NCI-H128 (cell line): ENCODE results near the gene GAD1.

Experiments used
- DNase-seq: peaks from one replicate; lab custom pipeline; 2025; ENCODE audit not compliant: unreplicated experiment; lab: John Stamatoyannopoulos, UW

Gene GAD1

GRCh38 chr2:170887496-170887895 is 70.8 kb downstream of the GAD1 start:
- DNase-seq = no peak

- DNase-seq = no peak
Measured at GRCh38 chr2:170887896-170888295, 71.2 kb downstream of the GAD1 start.

- DNase-seq = no peak
Measured at GRCh38 chr2:170891893-170892292, 75.2 kb downstream of the GAD1 start.

GRCh38 chr2:170892391-170892951 is 75.8 kb downstream of the GAD1 start:
- DNase-seq = no peak

- no peak for DNase-seq
Measured at GRCh38 chr2:170895023-170895757, 78.5 kb downstream of the GAD1 start.

- DNase-seq = no peak
Measured at GRCh38 chr2:170896622-170897021, 79.9 kb downstream of the GAD1 start.

- DNase-seq = no peak
Measured at GRCh38 chr2:170897108-170897507, 80.4 kb downstream of the GAD1 start.

GRCh38 chr2:170905864-170906263 is 89.2 kb downstream of the GAD1 start:
- DNase-seq = no peak
